Psoas muscle (tissue), 8 donors: Measurements from ENCODE around the gene NDUFB10. TPM values are rescaled to one million over a fixed set of nuclear protein-coding genes. Genes with fewer than 3 reads are reported as not detected.
A peak's percentile ranks its signal among the peaks of the same experiment; 100 is the strongest.

Experiments
- ATAC-seq, 4 donors: fragments of 200-7000 bp; cut with Tn5 transposase; one replicate each; pipeline ENCODE4 v1.9.1; 2020; ENCODE audit warnings: moderate library complexity in 3 of 4, mild to moderate bottlenecking in 2 of 4
- DNase-seq, 2 donors: peaks; one replicate each; pipeline ENCODE4 v3.0.0-alpha.2; 2020
- H3K27ac ChIP-seq: fragments of 200-600 bp; one replicate; pipeline ENCODE4 v1.8.0; 2022
- H3K27me3 ChIP-seq, 3 donors: fragments of 200-600 bp in 1 of 3; one replicate each; pipeline versions ENCODE4 v1.6.1 to v1.8.0; 2013 to 2022; ENCODE audit warnings: low read length in 2 of 3, mild to moderate bottlenecking in 2 of 3, moderate library complexity in 1 of 3; ENCODE audit not compliant: insufficient read depth in 3 of 3
- H3K36me3 ChIP-seq, 2 donors: fragments of 200-600 bp in 1 of 2; one replicate each; pipeline versions ENCODE4 v1.6.1 to v1.8.0; 2013 to 2022; ENCODE audit warnings: low read depth in 1 of 2, mild to moderate bottlenecking in 1 of 2, moderate library complexity in 1 of 2; ENCODE audit not compliant: insufficient read depth in 1 of 2
- H3K4me1 ChIP-seq: fragments of 200-600 bp; one replicate; pipeline ENCODE4 v1.8.0; 2022
- H3K4me3 ChIP-seq: fragments of 200-600 bp; one replicate; pipeline ENCODE4 v1.8.0; 2022; ENCODE audit warnings: mild to moderate bottlenecking
- H3K9me3 ChIP-seq: fragments of 200-600 bp; one replicate; pipeline ENCODE4 v1.8.0; 2022
- WGBS, 3 donors: extraction: QIAGEN DNeasy Blood & Tissue Kit; methylation state at CpG; one replicate each; pipeline versions ENCODE4 v1.1.6 to v1.1.7; 2013; 5-methylcytosine and 5-hydroxymethylcytosine counted together
- intact Hi-C, 2 donors: fragments of 100-400 bp; cut with DNase I; formaldehyde crosslinking; loops; one replicate each; pipeline versions ENCODE4 v1.11.0 to v1.14.2; 2022
- polyA plus RNA-seq, 3 donors: library from polyadenylated mRNA; stranded (reverse); fragments of 200-250 nt; gene quantifications; one replicate each; pipeline ENCODE4 v1.2.3, GENCODE V29; 2013
- total RNA-seq, 4 donors: library from RNA; stranded (reverse); fragmentation: NEBNext Ultra II Directional in 2 of 4; extraction: Animal tissue kit (Norgen Biotek cat#: 25700) in 2 of 4; gene quantifications; one replicate each; pipeline versions ENCODE4 v1.2.1 to v1.2.4, GENCODE V29; 2021 to 2023
- TF ChIP-seq, protein P1 (sequence below): fragments of 200-600 bp; IDR thresholded peaks from one replicate; pipeline ENCODE4 v1.8.0; 2022; ENCODE audit warnings: antibody characterized with exemption
- donor health status: healthy with polysubstance abuse.
- donor health status: DM: no; HTN: no; CAD: no; lungs with moderate emphysema.
- donor health status: Bipolar disorder and iron deficiency.
- donor health status: healthy.
- donor health status: DM: yes; HTN: yes; CAD: no.
- donor health status: DM: no; HTN: no; CAD: no.
- donor health status: DM: no; HTN: no; CAD: no.
- donor health status: DM: yes; HTN: yes; CAD: no.

NDUFB10 gene
- total and polyA plus RNA-seq, 7 donors: 350 to 870 (median 465) TPM

DNA sequence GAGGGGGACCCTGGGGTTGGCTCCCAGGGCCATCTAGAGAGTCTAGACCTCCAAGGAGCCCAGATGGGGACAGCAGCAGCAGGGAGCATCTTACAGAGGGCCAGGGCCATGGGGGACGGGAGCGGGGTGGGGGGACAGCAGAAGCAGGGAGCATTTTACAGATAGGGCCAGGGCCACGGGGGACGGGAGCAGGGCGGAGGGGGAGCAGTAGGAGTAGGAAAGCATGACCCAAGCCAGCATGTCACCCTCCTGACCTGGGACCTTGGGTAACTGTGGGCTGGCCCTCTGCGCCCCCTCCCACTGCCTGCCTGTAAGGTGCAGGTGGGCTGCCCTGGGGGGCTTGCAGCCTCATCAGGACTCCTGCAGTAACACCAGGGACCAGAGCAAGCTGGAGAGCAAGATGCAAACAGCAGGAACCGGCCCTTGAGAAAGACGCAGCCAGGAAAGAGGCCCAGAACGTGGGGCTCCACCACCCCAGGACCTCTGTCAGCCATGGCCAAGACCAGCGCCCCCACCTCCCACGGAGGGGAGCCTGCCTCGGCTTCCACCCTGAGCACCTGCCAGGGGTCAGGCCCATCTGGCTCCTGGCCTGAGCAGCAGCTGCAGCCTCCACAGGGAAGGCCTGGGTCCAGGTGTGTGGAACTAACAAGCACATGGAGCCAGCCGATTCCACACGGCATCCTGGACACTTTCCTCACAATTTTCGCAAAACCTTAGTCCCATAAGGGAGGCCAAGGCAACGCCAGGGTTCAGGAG, 47.9 kb downstream of the NDUFB10 start:
- ATAC-seq: no peak
- intact Hi-C loops: no loop called here
- Histone ChIP-seq H3K4me3 (peak overlapping the region; percentile 98), H3K36me3 (peaks cover 0 to 26% of the 10 kb centered on the region in 2 donors), H3K27ac (peak overlapping the region; percentile 98), H3K4me1 (peaks cover 60% of the 10 kb centered on the region), H3K27me3 (no peaks in the 10 kb centered on the region), H3K9me3 (no peaks in the 10 kb centered on the region)
- DNase-seq: peak in 1 of 2 donors; percentile 51
- 50 to 57% (median 51%) methylated on average over 15 to 16 of the region's 16 CpGs for WGBS, 3 donors
- TF ChIP-seq, protein P1, sequence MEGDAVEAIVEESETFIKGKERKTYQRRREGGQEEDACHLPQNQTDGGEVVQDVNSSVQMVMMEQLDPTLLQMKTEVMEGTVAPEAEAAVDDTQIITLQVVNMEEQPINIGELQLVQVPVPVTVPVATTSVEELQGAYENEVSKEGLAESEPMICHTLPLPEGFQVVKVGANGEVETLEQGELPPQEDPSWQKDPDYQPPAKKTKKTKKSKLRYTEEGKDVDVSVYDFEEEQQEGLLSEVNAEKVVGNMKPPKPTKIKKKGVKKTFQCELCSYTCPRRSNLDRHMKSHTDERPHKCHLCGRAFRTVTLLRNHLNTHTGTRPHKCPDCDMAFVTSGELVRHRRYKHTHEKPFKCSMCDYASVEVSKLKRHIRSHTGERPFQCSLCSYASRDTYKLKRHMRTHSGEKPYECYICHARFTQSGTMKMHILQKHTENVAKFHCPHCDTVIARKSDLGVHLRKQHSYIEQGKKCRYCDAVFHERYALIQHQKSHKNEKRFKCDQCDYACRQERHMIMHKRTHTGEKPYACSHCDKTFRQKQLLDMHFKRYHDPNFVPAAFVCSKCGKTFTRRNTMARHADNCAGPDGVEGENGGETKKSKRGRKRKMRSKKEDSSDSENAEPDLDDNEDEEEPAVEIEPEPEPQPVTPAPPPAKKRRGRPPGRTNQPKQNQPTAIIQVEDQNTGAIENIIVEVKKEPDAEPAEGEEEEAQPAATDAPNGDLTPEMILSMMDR: no peak

DNA sequence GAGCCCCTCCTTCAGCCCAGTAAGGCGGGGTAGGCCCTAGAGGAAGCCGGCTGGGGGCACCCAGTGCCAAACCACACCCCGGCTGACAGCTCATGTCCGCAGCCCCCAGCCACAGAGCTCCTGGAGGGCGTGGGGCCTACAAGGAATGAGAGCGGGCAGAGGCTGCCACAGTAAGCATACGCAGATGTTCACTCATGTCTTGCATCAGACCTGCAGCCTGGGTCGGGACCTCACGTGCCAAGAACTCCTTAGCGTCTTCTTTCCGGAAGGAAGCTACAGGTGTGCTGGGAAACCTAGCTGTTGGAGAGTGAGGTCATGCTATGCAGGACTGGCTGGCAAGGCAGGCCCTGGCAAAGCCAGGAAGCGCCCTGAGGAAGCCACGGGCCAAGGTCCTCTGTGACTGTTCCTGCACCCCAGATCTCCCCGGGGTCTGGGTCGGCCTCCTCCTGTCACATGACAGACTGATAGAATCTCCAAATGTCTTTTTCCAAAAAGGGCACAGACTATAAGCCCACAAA, 48.7 kb downstream of the NDUFB10 start:
- DNase-seq: peak in 1 of 2 donors; percentile 72
- WGBS, 3 donors: 25 to 35% (median 31%) methylated on average over 15 of the region's 15 CpGs

DNA sequence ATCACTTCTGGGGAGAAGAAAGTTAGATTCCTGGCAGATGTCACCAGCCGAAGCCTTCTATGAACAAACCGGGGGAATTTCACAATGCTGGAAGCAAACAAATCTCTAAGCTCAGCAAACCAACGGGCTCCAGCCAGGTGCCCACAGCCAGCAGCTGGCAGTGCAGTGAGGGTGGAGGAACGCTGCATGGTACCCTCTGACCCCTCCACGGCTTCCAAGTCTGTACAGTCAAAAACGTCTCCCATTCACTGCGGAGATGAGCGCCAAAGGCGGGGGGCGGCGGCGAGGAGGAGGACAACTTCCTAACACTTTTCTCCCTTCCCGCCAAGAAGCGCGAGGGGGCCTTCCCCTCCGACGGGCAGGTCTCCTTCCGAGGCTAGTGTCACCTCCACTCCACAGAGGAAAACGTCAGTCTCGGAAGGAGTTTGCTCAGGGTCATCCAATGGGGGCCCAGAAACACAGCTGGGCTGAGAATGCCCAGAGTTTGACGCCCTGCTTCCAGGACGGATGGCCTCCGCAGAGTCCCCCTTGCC, 49.4 kb downstream of the NDUFB10 start:
- Histone ChIP-seq H3K4me3 (peak overlapping the region; percentile 98), H3K9me3 (no peaks in the 10 kb centered on the region), H3K4me1 (peaks cover 54% of the 10 kb centered on the region), H3K36me3 (peaks cover 0 to 13% of the 10 kb centered on the region in 2 donors), H3K27me3 (no peaks in the 10 kb centered on the region), H3K27ac (peak overlapping the region; percentile 98)
- 4 to 10% (median 5%) methylated on average over 23 of the region's 23 CpGs for WGBS, 3 donors
- ATAC-seq (no peak), DNase-seq (peak in 1 of 2 donors; percentile 60)
- intact Hi-C loops: no loop called here
- TF ChIP-seq, protein P1: no peak

More for the DNA sequence above, 48.7 kb downstream of the NDUFB10 start:
- no peak for ATAC-seq
- intact Hi-C loops: no loop called here
- no peaks in the 10 kb centered on the region for H3K9me3 ChIP-seq
- peaks cover 0 to 17% of the 10 kb centered on the region in 2 donors for H3K36me3 ChIP-seq
- no peaks in the 10 kb centered on the region for H3K27me3 ChIP-seq
- TF ChIP-seq, protein P1: no peak
- H3K27ac ChIP-seq: peak overlapping the region; percentile 98
- H3K4me1 ChIP-seq: peaks cover 60% of the 10 kb centered on the region
- peak overlapping the region; percentile 98 for H3K4me3 ChIP-seq

DNA sequence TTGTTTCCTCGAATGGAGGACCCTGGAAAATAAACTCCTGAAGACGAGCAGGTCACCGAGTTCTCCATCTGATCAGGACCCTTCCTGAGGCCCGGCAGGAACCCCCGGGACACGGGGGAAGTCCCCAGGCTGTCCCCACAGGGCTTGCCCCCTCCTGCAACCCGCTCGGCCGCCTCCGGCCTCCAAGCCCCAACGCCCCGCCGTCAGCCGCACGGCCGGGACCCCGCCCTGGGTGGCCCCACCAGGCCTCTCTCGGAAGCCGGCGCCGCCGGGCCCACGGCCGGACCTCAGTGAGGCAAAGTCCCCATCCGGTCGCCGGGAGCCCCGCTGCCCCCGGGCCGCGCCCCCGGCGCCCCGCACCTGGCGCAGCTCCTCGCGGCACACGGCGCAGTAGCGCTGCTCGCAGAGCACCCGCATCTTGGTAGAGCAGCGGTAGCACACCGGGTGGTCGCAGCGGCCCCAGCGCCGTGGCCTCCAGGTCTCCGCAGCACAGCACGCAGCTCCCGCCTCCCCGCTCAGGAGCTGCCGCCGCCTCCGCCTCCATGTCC, 49.9 kb downstream of the NDUFB10 start:
- DNase-seq (peak in 1 of 2 donors; percentile 58), ATAC-seq (peak; percentile 1 to 4 (median 2))
- intact Hi-C loops: no loop called here
- H3K4me3 ChIP-seq: peak overlapping the region; percentile 98
- 0 to 1% (median 0%) methylated on average over 31 to 55 of the region's 55 CpGs for WGBS, 3 donors
- peak overlapping the region; percentile 98 for H3K27ac ChIP-seq
- H3K27me3 ChIP-seq: no peaks in the 10 kb centered on the region
- no peaks in the 10 kb centered on the region for H3K9me3 ChIP-seq
- peaks cover 0 to 13% of the 10 kb centered on the region in 2 donors for H3K36me3 ChIP-seq
- peaks cover 49% of the 10 kb centered on the region for H3K4me1 ChIP-seq
- TF ChIP-seq, protein P1: no peak
